ENCODE results near the gene GRHPR. TPM values are rescaled to one million over a fixed set of nuclear protein-coding genes. Genes with fewer than 3 reads are reported as not detected.

GRHPR gene
- total RNA-seq, 1 experiment from 2014 or later = 80.7 TPM

DNA sequence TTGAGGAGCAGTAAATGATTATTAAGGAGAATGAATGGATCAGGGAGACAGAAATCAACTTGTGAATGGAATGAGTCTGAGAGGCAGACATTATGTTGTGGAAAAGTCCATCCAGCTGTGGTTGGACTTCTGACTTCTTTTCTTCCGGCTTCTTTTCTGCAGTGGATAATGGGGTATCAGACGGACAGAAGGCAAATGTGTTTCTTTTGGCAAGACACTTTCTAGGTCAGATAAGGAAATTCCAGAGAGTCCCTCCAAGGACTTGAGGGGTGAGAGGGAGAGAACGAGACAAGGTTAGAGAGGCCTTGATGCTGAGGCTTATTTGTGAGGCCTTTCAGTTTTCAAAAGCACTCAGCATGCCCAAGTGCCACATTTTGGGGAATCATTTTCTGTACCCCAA lies 17.1 kb upstream of the GRHPR start:
- POLR2A ChIA-PET = no interaction called here
- no peaks in the 10 kb centered on the region for H3K9me3 Mint-ChIP-seq

GRCh38 chr9:37405764-37406380 lies 16.6 kb upstream of the GRHPR start:
- Mint-ChIP-seq H3K4me3 (no peak overlapping the region), H3K36me3 (no peaks in the 10 kb centered on the region), H3K27me3 (ENCODE audit: low read depth) (no peaks in the 10 kb centered on the region), H3K4me1 (peaks cover 10% of the 10 kb centered on the region), H3K27ac (no peak overlapping the region), H3K9me3 (no peaks in the 10 kb centered on the region)
- ChIA-PET CTCF (interaction anchor here (0.5 to 3.1 kb wide), 4 partner anchors 14 to 410 kb away, joined by 3 to 19 read pairs (median 4); no protein-coding TSS in a partner anchor), POLR2A (no interaction called here)
- ATAC-seq = no peak
- DNase-seq (ENCODE audit: low spot score) = no peak
- TF ChIP-seq ATF6 (CRISPR knock-in tag; IDR thresholded peaks at IDR 0.05) (no peak), NR1H2 (CRISPR knock-in tag; IDR thresholded peaks at IDR 0.05) (no peak), NR3C1 (CRISPR knock-in tag; conservative IDR thresholded peaks at IDR 0.05; ENCODE audit: low read depth) (no peak), ZNF219 (CRISPR knock-in tag; IDR thresholded peaks at IDR 0.05; ENCODE audit: borderline replicate concordance) (no peak), RORB (CRISPR knock-in tag; IDR thresholded peaks at IDR 0.05) (no peak), SP1 (CRISPR knock-in tag; conservative IDR thresholded peaks at IDR 0.05) (no peak)
- TF ChIP-seq, protein P1, sequence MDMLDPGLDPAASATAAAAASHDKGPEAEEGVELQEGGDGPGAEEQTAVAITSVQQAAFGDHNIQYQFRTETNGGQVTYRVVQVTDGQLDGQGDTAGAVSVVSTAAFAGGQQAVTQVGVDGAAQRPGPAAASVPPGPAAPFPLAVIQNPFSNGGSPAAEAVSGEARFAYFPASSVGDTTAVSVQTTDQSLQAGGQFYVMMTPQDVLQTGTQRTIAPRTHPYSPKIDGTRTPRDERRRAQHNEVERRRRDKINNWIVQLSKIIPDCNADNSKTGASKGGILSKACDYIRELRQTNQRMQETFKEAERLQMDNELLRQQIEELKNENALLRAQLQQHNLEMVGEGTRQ (CRISPR knock-in tag; IDR thresholded peaks at IDR 0.05) = no peak
- TF ChIP-seq, protein P2, sequence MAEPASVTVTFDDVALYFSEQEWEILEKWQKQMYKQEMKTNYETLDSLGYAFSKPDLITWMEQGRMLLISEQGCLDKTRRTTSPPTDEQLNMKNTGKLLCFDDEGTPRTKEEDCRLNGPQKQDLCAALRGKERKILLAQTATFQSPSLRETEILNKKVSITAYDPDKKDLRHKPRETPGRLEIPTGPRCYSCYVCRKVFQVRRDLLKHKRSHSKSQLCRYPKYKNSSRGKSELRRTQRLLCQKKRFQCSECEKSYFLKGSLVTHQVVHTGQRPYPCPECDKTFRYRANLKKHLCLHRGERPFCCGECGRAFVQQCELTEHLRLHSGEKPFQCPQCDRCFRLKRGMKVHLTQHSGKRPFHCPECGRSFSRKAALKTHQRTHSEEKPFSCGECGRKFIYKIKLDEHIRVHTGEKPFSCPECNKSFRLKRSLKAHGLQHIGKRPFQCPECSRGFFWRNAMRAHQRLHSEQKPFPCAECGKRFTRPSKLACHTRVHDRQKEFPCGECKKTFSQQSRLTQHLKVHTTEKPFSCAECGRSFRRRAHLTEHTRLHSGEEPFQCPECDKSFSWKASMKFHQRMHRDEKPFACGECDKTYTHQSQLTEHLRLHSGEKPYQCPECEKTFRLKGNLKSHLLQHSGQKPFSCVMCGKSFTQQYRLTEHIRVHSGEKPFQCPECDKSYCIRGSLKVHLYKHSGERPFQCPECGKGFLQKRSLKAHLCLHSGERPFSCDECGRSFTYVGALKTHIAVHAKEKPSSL (CRISPR knock-in tag; conservative IDR thresholded peaks at IDR 0.05) = no peak
- TF ChIP-seq, protein P3, sequence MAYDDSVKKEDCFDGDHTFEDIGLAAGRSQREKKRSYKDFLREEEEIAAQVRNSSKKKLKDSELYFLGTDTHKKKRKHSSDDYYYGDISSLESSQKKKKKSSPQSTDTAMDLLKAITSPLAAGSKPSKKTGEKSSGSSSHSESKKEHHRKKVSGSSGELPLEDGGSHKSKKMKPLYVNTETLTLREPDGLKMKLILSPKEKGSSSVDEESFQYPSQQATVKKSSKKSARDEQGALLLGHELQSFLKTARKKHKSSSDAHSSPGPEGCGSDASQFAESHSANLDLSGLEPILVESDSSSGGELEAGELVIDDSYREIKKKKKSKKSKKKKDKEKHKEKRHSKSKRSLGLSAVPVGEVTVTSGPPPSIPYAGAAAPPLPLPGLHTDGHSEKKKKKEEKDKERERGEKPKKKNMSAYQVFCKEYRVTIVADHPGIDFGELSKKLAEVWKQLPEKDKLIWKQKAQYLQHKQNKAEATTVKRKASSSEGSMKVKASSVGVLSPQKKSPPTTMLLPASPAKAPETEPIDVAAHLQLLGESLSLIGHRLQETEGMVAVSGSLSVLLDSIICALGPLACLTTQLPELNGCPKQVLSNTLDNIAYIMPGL (CRISPR knock-in tag; IDR thresholded peaks at IDR 0.05) = no peak

More for the DNA sequence above, 17.1 kb upstream of the GRHPR start:
- no peak for DNase-seq (ENCODE audit: low spot score)
- H3K27me3 Mint-ChIP-seq (ENCODE audit: low read depth) = no peaks in the 10 kb centered on the region
- CTCF ChIA-PET = interaction anchor here (0.6 to 1.9 kb wide), 2 partner anchors 35 to 410 kb away, joined by 3 to 6 read pairs; no protein-coding TSS in a partner anchor
- no peak for ATAC-seq
- peaks cover 8% of the 10 kb centered on the region; the same call in 1 of the 2 replicates for H3K4me1 Mint-ChIP-seq
- TF ChIP-seq SP1 (CRISPR knock-in tag; conservative IDR thresholded peaks at IDR 0.05) = no peak
- no peak for TF ChIP-seq ZNF263 (CRISPR knock-in tag; IDR thresholded peaks at IDR 0.05; ENCODE audit: low read depth)
- TF ChIP-seq ATF2 (CRISPR knock-in tag; IDR thresholded peaks at IDR 0.05; ENCODE audit: borderline replicate concordance, low read depth) = no peak
- no peak for TF ChIP-seq SMAD3 (CRISPR knock-in tag; IDR thresholded peaks at IDR 0.05; ENCODE audit: borderline replicate concordance)
- TF ChIP-seq, protein P4, sequence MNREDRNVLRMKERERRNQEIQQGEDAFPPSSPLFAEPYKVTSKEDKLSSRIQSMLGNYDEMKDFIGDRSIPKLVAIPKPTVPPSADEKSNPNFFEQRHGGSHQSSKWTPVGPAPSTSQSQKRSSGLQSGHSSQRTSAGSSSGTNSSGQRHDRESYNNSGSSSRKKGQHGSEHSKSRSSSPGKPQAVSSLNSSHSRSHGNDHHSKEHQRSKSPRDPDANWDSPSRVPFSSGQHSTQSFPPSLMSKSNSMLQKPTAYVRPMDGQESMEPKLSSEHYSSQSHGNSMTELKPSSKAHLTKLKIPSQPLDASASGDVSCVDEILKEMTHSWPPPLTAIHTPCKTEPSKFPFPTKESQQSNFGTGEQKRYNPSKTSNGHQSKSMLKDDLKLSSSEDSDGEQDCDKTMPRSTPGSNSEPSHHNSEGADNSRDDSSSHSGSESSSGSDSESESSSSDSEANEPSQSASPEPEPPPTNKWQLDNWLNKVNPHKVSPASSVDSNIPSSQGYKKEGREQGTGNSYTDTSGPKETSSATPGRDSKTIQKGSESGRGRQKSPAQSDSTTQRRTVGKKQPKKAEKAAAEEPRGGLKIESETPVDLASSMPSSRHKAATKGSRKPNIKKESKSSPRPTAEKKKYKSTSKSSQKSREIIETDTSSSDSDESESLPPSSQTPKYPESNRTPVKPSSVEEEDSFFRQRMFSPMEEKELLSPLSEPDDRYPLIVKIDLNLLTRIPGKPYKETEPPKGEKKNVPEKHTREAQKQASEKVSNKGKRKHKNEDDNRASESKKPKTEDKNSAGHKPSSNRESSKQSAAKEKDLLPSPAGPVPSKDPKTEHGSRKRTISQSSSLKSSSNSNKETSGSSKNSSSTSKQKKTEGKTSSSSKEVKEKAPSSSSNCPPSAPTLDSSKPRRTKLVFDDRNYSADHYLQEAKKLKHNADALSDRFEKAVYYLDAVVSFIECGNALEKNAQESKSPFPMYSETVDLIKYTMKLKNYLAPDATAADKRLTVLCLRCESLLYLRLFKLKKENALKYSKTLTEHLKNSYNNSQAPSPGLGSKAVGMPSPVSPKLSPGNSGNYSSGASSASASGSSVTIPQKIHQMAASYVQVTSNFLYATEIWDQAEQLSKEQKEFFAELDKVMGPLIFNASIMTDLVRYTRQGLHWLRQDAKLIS (CRISPR knock-in tag; IDR thresholded peaks at IDR 0.05; ENCODE audit: borderline replicate concordance) = no peak
- TF ChIP-seq ZNF219 (CRISPR knock-in tag; IDR thresholded peaks at IDR 0.05; ENCODE audit: borderline replicate concordance) = no peak
- TF ChIP-seq TEAD4 (CRISPR knock-in tag; IDR thresholded peaks at IDR 0.05) = no peak
- no peak for TF ChIP-seq ATF6 (CRISPR knock-in tag; IDR thresholded peaks at IDR 0.05)
- no peaks in the 10 kb centered on the region for H3K36me3 Mint-ChIP-seq
- no peak overlapping the region for H3K27ac Mint-ChIP-seq
- no peak overlapping the region for H3K4me3 Mint-ChIP-seq

Data from WTC11 (cell line).